DMS114 treated with DMSO at 0.1 percent for 48 hours (cell line): ENCODE results near the gene TNS1.

Experiments used
- DNase-seq: peaks from one replicate; lab custom pipeline; 2025; ENCODE audit not compliant: unreplicated experiment; lab: John Stamatoyannopoulos, UW

The TNS1 gene

DNA sequence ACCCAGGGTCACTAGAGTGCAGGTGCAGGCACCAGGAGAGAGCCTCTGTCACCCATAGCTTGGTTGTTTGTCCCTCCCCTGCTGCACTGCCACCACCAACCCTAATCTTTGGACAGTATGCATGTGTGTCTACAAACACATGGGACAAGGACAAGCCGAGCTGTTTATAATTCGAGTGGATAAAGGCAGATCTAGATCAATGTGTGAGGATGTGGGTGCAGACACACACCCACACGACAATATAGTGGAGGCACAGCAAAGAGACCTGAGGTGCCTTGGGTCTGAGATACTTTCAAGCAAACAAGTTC lies 199.2 kb downstream of the TNS1 start:
- DNase-seq: no peak

DNA sequence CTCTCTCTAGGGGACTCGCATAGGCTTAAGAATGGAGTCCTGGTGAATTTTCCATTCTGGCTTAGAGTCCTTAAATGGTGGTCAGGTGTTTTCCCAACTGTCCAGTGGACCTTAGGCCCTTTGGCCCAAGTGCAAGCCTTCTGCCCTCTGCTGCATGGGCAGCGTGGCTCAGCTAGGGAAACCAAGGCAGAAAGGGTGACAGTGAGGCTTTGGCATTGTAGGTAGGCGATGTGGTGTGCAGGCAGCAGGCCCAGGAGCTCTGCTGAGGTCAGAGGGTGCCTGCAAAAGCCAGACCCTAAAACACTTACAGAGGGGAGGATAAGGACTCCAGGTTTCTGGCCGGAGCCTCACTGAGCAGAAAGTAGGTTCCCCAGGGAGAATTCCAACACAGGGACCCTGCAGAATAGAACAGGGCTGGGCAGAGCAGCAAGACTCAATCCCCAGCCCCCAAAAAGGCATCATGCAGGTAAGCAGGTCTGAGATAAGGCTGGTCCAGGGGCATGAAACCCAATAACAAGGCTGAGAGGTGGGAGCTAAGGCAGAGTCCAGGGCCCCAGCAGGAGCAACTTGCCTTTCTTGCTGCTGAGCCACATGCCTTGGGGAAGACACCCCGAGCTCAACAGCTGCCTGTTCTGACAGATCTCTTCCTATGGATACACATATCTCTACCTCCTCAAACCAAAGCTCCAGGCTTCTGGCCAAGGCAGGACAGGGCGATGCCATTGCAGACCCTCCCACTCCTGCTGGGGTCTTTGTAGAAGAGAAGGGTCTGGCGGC lies 199.7 kb downstream of the TNS1 start:
- no peak for DNase-seq

- DNase-seq: no peak
Observed at GRCh38 chr2:217802266-217802665, 200.5 kb downstream of the TNS1 start.

DNA sequence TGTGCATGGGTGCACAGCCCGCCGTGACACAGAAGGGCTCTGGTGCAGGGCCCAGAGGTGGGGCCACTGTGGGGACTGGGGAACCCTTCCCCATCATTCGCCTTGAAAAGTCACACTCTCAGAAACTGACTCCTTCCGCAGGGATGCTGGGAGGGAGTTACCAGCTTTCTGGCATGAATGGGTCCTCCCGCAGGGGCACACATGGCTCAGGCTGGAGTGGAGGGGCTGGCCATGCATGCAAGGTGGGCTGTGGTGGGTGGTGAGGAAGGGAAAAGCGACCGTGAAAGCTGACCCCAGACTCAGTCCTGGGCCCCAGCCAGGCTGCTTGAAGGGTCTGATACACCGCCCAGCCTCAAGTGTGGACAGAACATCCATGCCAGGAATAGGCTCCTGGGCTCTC lies 201.1 kb downstream of the TNS1 start:
- DNase-seq: no peak

- DNase-seq: no peak
Observed at GRCh38 chr2:217801115-217801531, 201.7 kb downstream of the TNS1 start.

DNA sequence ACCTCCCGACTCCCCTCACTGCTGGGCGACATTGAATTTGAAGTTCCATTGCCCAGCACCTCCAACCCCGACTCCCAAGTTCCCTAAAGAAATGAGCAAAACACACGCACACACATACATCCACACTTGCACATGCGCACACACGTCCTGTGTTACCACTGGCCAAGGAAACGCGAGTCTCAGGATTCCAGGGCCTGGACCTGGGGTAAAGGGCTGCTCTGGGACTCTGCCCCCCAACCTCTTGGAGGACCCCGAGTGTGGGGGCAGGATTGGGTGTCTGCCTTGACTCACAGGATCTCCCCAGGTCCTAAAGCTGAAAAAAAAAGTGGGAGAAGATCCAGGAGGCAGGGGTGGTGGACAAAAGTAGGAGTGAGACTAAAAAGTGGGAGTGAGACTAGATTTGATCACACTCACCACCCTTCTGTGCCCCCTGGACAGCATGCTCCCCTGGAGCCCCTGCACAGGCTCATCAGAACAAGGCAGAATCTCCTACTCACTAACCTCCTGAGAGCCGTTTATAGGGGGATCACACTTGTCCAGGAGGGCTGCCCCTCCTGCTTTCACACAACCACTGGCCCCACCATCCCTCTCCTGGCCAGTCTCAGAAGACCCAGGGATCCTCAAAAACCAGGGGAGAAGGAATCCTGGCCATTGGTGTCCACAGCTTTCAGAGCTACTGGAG lies 202.2 kb downstream of the TNS1 start:
- no peak for DNase-seq

- DNase-seq: no peak
Observed at GRCh38 chr2:217799563-217800432, 203.0 kb downstream of the TNS1 start.

DNA sequence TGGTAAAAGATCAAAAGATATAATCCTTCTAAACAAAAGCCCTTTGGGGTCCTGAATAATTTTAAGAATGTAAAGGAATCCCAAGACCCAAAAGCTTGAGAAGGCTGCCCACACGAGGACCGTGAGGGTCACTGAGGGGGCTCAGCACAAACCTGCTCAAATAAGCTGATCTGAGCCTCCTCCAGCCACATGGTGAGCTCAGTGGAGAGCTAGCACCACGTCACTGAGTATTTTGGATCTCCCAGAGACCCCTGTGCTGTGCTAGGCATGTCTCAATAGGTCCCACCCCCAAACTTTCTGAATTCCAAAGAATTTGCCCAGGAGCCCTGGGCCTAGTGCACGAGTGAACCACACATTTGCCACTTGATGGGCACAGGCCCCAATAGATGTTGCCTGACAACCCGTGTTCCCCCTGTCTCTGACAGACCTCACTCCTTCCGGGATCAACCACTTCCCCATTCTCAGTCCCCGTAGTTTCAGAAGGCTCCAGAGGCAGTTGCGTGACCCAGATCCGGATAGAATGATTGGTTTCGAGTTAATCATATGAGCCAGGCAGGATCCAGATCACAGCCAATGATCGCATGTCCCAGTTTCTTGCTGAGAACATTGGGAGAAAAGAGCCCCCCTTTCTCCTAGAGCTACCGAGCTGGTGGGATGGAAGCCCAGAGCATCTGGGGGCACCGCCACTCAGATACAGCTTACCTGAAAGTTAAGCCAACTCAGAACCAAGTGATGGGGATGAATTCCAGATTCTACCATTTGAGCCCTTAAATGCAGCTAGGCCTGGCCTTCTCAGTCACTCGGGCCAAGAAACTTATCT lies 203.8 kb downstream of the TNS1 start:
- DNase-seq: no peak

DNA sequence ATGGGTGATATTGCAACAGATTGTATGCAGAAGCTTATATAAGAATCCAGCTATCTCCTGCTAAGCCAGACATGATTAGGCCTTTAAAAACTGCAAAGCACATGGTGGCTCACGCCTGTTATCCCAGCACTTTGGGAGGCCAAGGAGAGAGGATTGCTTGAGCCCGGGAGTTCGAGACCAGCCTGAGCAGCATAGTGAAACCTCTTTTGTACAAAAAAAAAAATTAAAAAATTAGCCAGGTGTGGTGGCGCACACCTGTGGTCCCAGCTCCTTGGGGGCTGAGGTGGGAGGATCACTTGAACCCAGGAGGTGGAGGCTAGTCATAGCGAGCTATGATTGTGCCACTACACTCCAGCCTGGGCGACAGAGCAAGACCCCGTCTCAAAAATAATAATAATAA lies 204.6 kb downstream of the TNS1 start:
- DNase-seq: no peak

DNA sequence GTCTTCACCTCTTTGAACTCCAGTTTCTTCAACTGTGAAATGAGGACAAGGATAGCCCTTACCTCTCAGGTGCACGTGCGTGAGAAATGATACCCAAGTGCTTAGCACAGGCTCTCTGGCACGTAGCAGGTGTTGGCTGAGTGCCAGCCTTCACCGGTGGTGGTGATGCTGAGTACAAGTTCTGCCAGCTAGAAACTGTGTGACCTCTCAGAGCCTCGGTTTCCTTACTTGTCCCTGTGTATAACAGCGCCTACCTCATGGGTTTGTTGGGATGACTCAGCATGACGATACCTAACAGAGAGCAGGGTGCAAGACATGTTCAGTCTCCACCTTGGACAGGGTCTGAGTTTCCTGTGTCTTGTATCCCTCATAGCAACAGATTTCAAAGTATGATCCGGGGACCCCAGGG lies 205.1 kb downstream of the TNS1 start:
- no peak for DNase-seq

DNA sequence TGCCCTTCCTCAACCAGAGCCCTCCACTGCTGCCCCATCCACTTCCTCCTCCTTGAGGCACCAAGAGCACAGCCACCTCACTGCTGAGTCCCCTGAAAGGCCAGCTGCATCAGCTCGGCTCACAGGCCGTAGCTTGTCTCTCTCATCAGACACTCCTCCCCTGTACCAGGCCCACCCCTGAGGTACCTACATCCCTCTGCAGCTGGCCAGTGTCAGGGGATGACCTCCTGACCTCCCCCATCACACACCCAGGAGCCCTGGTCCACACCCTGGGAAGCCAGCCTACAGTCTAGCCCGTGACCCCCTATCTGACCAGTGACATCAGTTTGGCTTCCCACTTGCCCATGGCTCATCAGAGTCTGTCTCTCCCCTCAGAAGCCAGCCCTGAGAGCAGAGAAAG lies 205.6 kb downstream of the TNS1 start:
- DNase-seq: no peak

GRCh38 chr2:217795706-217796465 lies 206.9 kb downstream of the TNS1 start:
- no peak for DNase-seq

GRCh38 chr2:217795067-217795466 lies 207.7 kb downstream of the TNS1 start:
- DNase-seq: no peak

DNA sequence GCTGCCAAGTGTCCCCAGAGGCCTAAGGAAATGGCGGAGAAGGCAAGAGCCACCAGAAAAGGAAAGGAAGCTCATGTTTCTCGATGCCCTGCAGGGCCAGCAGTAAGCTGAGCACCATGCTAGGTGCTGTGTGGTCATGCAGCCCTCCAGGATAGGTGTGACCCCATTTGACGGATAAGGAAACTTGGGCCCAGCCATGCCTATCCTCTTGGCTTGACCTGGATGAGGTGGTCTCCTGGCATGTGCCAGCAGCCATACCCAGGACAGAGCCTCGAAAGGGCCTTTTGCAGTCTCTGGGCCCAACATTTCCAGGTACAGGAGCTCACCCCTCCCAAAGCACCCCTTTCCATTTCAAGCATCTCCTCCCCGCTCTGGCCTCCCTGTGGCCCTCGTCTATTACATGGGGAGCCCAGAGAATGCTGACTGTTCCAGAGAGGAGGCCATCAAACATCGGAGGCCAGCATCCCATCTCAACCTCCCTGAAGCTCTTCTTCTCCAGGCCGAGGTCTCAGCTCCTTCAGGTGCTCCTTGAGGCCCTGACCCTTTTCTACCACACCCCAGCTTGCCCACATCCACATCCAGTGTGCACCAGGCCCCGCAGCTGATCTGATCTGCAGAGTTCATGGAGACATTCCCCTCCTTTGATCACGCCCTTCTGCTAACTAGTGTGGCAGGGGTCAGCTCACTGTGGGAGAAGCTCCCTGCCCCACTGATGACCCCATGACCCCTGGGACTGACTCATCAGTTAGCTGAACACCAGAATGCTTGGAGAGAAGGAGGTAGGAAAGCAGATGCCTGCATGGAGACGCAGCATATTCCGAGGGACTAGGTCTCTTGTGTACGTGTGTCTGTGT lies 208.4 kb downstream of the TNS1 start:
- no peak for DNase-seq

DNA sequence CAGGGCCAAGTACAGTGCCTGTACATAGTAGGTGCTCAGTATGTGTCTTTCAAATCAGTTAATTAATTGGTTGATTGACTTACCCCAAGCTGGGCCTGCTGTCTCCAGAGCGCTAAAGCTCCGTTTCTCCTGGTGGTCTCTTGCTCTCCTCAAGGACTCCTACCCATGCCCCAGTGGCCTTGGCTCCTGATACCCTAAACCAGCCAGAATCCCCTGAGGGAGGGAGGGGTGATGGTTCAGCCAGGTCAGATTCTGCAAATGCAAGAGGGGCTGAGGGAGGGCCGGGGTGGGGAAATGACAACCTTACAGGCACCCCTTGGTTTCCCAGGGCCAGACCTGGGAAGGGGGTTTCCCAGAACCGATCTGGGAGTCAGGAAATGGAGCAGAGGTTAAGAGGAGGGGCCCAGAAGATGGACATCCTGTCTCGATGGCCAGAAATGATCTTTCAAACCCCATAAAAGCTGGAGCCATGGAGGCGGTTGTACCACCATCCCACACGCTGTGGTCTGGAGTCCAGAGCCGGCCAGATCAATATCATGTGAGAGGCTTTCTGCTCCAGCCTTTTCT lies 209.1 kb downstream of the TNS1 start:
- no peak for DNase-seq

DNA sequence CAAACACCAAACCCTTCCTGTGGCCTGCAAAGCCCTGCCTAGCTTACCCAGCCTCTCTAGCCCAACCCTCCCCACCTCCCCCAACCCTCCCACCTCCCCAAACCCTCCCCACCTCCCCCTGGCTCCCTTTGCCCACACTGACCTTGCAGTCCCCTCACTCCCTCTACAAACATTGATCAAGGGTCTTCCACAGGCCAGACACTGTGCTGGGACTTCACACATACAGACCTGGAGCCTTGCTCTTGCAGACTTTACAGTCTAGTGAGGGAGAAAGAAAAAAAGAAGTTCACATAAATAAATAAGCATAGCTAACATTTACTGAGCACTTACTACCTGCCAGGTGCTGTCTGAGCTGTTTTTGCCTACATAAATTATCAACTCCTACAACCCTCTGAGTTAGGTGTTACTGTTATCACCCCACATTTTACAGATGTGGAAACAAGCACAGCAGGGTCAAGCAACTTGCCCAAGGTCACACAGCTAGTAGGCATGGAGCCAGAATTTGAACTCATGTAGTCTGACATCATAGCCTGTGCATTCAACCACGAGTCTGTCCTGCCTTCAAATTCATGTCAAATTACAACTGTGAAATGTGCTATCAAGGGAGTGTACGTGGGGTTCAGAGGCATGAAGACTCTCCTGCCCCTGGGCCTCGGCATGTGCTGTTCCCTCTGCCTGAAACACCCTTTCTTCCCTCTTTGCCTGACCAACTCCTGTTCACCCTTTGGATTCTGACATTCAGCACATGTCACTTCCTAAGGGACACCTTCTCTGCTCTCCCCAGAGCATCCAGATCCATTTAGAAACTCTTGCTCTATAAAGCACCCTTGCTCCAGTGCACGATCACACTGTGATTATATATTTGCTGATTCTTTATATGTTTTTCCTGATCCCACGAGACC lies 209.9 kb downstream of the TNS1 start:
- no peak for DNase-seq

- no peak for DNase-seq
Observed at GRCh38 chr2:217791551-217791950, 211.2 kb downstream of the TNS1 start.
